HEK293 (cell line): ENCODE measurements around the gene DHX8.

Experiments
- CTCF ChIA-PET: fragments of 350-600 bp; formaldehyde crosslinking; extraction: SDS; loops from one replicate; lab custom pipeline; 2021; ENCODE audit warnings: antibody characterized with exemption; lab: Yijun Ruan, JAX
- POLR2A ChIA-PET: fragments of 300-600 bp; formaldehyde crosslinking; extraction: SDS; loops from one replicate; lab custom pipeline; 2020; ENCODE audit warnings: antibody characterized with exemption, inconsistent platforms; lab: Yijun Ruan, JAX
- H3K27ac ChIP-seq: fragments of 200-500 bp; sonication (Bioruptor generic); 2 replicates; pipeline ENCODE4 v1.5.1; 2014; ENCODE audit warnings: low read depth, low read length, control low read depth, inconsistent platforms; ENCODE audit errors: extremely low read depth
- H3K36me3 ChIP-seq, 2 experiments: fragments of 200-500 bp in 1 of 2; sonication (Bioruptor generic) in 1 of 2; 1 replicate in 1 of 2; 2 replicates in 1 of 2; pipeline ENCODE4 v1.5.1; 2014 to 2017; ENCODE audit warnings: inconsistent platforms in 2 of 2, low read length in 2 of 2; ENCODE audit not compliant: control insufficient read depth in 2 of 2, insufficient read depth in 1 of 2
- H3K4me1 ChIP-seq: fragments of 200-500 bp; sonication (Bioruptor generic); 2 replicates; pipeline ENCODE4 v1.5.1; 2014; ENCODE audit warnings: mild to moderate bottlenecking, low read length, inconsistent platforms; ENCODE audit not compliant: control insufficient read depth, insufficient read depth
- H3K4me3 ChIP-seq: 2 replicates; pipeline ENCODE4 v1.5.1; 2011; ENCODE audit warnings: low read depth, mild to moderate bottlenecking, control low read depth, low read length, moderate library complexity
- H3K9me3 ChIP-seq: fragments of 200-500 bp; sonication (Bioruptor generic); 2 replicates; pipeline ENCODE4 v1.5.1; 2014; ENCODE audit warnings: low read depth, low read length, inconsistent platforms; ENCODE audit not compliant: control insufficient read depth, insufficient read depth
- GLIS1 ChIP-seq: fragments of 450-650 bp; formaldehyde crosslinking; IDR thresholded peaks from 2 replicates; pipeline ENCODE4 v1.5.1; 2016; ENCODE audit warnings: missing biosample characterization, missing genetic modification characterization
- KLF10 ChIP-seq: fragments of 450-650 bp; IDR thresholded peaks from 2 replicates; pipeline ENCODE4 v1.5.1; 2018; ENCODE audit warnings: missing biosample characterization, mild to moderate bottlenecking, missing genetic modification characterization
- KLF16 ChIP-seq: fragments of 450-650 bp; formaldehyde crosslinking; IDR thresholded peaks from 2 replicates; pipeline ENCODE4 v1.5.1; 2017; ENCODE audit warnings: missing biosample characterization, missing genetic modification characterization
- KLF7 ChIP-seq: fragments of 450-650 bp; formaldehyde crosslinking; IDR thresholded peaks from 2 replicates; pipeline ENCODE4 v1.5.1; 2016; ENCODE audit warnings: missing biosample characterization, missing genetic modification characterization, borderline replicate concordance
- KLF9 ChIP-seq: fragments of 450-650 bp; formaldehyde crosslinking; IDR thresholded peaks from 2 replicates; pipeline ENCODE4 v1.5.1; 2016; ENCODE audit warnings: missing biosample characterization, missing genetic modification characterization, low read depth
- SCRT2 ChIP-seq: fragments of 450-650 bp; formaldehyde crosslinking; IDR thresholded peaks from 2 replicates; pipeline ENCODE4 v1.5.1; 2016; ENCODE audit warnings: missing biosample characterization, missing genetic modification characterization
- SP2 ChIP-seq: fragments of 450-650 bp; formaldehyde crosslinking; IDR thresholded peaks from 2 replicates; pipeline ENCODE4 v1.5.1; 2016; ENCODE audit warnings: missing biosample characterization, missing genetic modification characterization
- SP3 ChIP-seq: fragments of 450-650 bp; formaldehyde crosslinking; IDR thresholded peaks from 2 replicates; pipeline ENCODE4 v1.5.1; 2016; ENCODE audit warnings: missing biosample characterization, missing genetic modification characterization
- SP7 ChIP-seq: fragments of 450-650 bp; formaldehyde crosslinking; IDR thresholded peaks from 2 replicates; pipeline ENCODE4 v1.5.1; 2016; ENCODE audit warnings: missing biosample characterization, missing genetic modification characterization
- WT1 ChIP-seq: fragments of 450-650 bp; formaldehyde crosslinking; IDR thresholded peaks from 2 replicates; pipeline ENCODE4 v1.5.1; 2016; ENCODE audit warnings: missing biosample characterization, missing genetic modification characterization
- ZBTB17 ChIP-seq: fragments of 450-650 bp; formaldehyde crosslinking; IDR thresholded peaks from 2 replicates; pipeline ENCODE4 v1.5.1; 2016; ENCODE audit warnings: missing biosample characterization, missing genetic modification characterization
- ZBTB20 ChIP-seq: fragments of 450-650 bp; formaldehyde crosslinking; IDR thresholded peaks from 2 replicates; pipeline ENCODE4 v1.5.1; 2016; ENCODE audit warnings: missing biosample characterization, missing genetic modification characterization
- ZFP69B ChIP-seq: fragments of 450-650 bp; formaldehyde crosslinking; IDR thresholded peaks from 2 replicates; pipeline ENCODE4 v1.5.1; 2016; ENCODE audit warnings: missing biosample characterization, missing genetic modification characterization
- ZNF10 ChIP-seq: fragments of 450-650 bp; formaldehyde crosslinking; IDR thresholded peaks from 2 replicates; pipeline ENCODE4 v1.5.1; 2017; ENCODE audit warnings: missing biosample characterization, missing genetic modification characterization
- ZNF221 ChIP-seq: fragments of 450-650 bp; formaldehyde crosslinking; IDR thresholded peaks from 2 replicates; pipeline ENCODE4 v1.5.1; 2017; ENCODE audit warnings: missing biosample characterization, missing genetic modification characterization, borderline replicate concordance
- ZNF223 ChIP-seq: fragments of 450-650 bp; formaldehyde crosslinking; IDR thresholded peaks from 2 replicates; pipeline ENCODE4 v1.5.1; 2016; ENCODE audit warnings: missing biosample characterization, missing genetic modification characterization
- ZNF341 ChIP-seq: fragments of 450-650 bp; formaldehyde crosslinking; IDR thresholded peaks from 2 replicates; pipeline ENCODE4; 2016; ENCODE audit warnings: low read depth, missing biosample characterization, missing genetic modification characterization
- ZNF473 ChIP-seq: fragments of 450-650 bp; formaldehyde crosslinking; IDR thresholded peaks from 2 replicates; pipeline ENCODE4 v1.5.1; 2017; ENCODE audit warnings: missing biosample characterization, missing genetic modification characterization
- ZNF544 ChIP-seq: fragments of 450-650 bp; formaldehyde crosslinking; IDR thresholded peaks from 2 replicates; pipeline ENCODE4 v1.5.0; 2017; ENCODE audit warnings: missing biosample characterization, missing genetic modification characterization
- ZNF600 ChIP-seq: fragments of 450-650 bp; formaldehyde crosslinking; IDR thresholded peaks from 2 replicates; pipeline ENCODE4 v1.5.1; 2016; ENCODE audit warnings: missing biosample characterization, missing genetic modification characterization
- TF ChIP-seq, protein P1 (sequence below): fragments of 450-650 bp; formaldehyde crosslinking; IDR thresholded peaks from 2 replicates; pipeline ENCODE4 v1.5.1; 2016; ENCODE audit warnings: missing biosample characterization, missing genetic modification characterization
- TF ChIP-seq, protein P2 (sequence below): fragments of 450-650 bp; formaldehyde crosslinking; IDR thresholded peaks from 2 replicates; pipeline ENCODE4 v1.5.1; 2016; ENCODE audit warnings: missing biosample characterization, missing genetic modification characterization
- TF ChIP-seq, protein P3 (sequence below): fragments of 450-650 bp; formaldehyde crosslinking; IDR thresholded peaks from 2 replicates; pipeline ENCODE4 v1.5.1; 2017; ENCODE audit warnings: missing biosample characterization, missing genetic modification characterization
- TF ChIP-seq, protein P4 (sequence below): fragments of 450-650 bp; formaldehyde crosslinking; IDR thresholded peaks from 2 replicates; pipeline ENCODE4 v1.5.1; 2016; ENCODE audit warnings: missing biosample characterization, missing genetic modification characterization
- TF ChIP-seq, protein P5 (sequence below): fragments of 450-650 bp; formaldehyde crosslinking; IDR thresholded peaks from 2 replicates; pipeline ENCODE4 v1.5.1; 2016; ENCODE audit warnings: missing biosample characterization, missing genetic modification characterization
- TF ChIP-seq, protein P6 (sequence below): fragments of 450-650 bp; formaldehyde crosslinking; IDR thresholded peaks from 2 replicates; pipeline ENCODE4 v1.5.1; 2016; ENCODE audit warnings: missing biosample characterization, missing genetic modification characterization

The DHX8 gene

DNA sequence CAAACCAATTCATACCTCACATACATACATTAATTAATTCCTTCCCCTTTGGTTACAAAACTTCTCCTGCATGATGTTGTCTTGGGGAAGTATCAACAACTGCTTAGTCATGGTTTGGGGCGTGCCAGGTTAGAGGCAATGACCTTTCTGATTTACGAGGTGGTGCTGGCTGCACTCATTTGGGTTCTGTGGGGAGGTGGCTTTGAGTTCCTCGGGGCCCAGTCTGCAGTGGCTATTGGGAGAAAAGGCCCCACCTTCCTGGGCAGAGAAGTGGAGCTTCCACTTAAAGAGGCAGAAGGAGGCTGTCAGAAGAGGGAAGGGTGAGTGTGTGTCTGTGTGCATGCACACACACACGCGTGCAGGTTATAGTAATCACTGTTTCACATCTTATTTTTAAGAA lies 72.5 kb downstream of the DHX8 start:
- no peak overlapping the region for H3K4me3 ChIP-seq
- H3K36me3 ChIP-seq = no peaks in the 10 kb centered on the region
- no peak overlapping the region for H3K27ac ChIP-seq
- POLR2A ChIA-PET = interaction anchor here (1.4 kb wide), 1 partner anchor 18 kb away, joined by 3 read pairs; no protein-coding TSS in a partner anchor
- CTCF ChIA-PET = interaction anchor here (0.6 to 1.2 kb wide), 4 partner anchors 138 to 290 kb away, joined by 3 to 7 read pairs (median 4); no protein-coding TSS in a partner anchor
- peaks cover 15% of the 10 kb centered on the region for H3K4me1 ChIP-seq
- H3K9me3 ChIP-seq = no peaks in the 10 kb centered on the region
- TF ChIP-seq SP2 (tag by site-specific recombination) (peak; percentile 61), ZBTB17 (peak; percentile 36), KLF10 (tag by site-specific recombination) (peak; percentile 79), GLIS1 (tag by site-specific recombination) (0 out of 2 replicates have a peak, but pooled peaks have one; percentile 7), KLF16 (0 out of 2 replicates have a peak, but pooled peaks have one; percentile 46), ZNF221 (tag by site-specific recombination) (no peak), SP7 (peak; percentile 90), SCRT2 (tag by site-specific recombination) (peak; percentile 67), ZNF600 (tag by site-specific recombination) (peak; percentile 62; the same call in 1 of the 2 replicates), ZNF341 (tag by site-specific recombination) (peak; percentile 24; the same call in 1 of the 2 replicates), ZNF544 (tag by site-specific recombination) (no peak), KLF9 (tag by site-specific recombination) (peak; percentile 54; the same call in 1 of the 2 replicates), WT1 (tag by site-specific recombination) (peak; percentile 59; the same call in 1 of the 2 replicates), ZFP69B (tag by site-specific recombination) (peak; percentile 73), ZBTB20 (tag by site-specific recombination) (0 out of 2 replicates have a peak, but pooled peaks have one; percentile 16), ZNF473 (tag by site-specific recombination) (no peak), ZNF223 (0 out of 2 replicates have a peak, but pooled peaks have one; percentile 55), ZNF10 (tag by site-specific recombination) (peak; percentile 65; the same call in 1 of the 2 replicates), SP3 (tag by site-specific recombination) (peak; percentile 43; the same call in 1 of the 2 replicates), KLF7 (tag by site-specific recombination) (peak; percentile 72; the same call in 1 of the 2 replicates)
- TF ChIP-seq, protein P1, sequence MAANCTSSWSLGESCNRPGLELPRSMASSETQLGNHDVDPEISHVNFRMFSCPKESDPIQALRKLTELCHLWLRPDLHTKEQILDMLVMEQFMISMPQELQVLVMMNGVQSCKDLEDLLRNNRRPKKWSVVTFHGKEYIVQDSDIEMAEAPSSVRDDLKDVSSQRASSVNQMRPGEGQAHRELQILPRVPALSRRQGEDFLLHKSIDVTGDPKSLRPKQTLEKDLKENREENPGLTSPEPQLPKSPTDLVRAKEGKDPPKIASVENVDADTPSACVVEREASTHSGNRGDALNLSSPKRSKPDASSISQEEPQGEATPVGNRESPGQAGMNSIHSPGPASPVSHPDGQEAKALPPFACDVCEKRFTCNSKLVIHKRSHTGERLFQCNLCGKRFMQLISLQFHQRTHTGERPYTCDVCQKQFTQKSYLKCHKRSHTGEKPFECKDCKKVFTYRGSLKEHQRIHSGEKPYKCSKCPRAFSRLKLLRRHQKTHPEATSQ (tag by site-specific recombination) = no peak
- TF ChIP-seq, protein P2, sequence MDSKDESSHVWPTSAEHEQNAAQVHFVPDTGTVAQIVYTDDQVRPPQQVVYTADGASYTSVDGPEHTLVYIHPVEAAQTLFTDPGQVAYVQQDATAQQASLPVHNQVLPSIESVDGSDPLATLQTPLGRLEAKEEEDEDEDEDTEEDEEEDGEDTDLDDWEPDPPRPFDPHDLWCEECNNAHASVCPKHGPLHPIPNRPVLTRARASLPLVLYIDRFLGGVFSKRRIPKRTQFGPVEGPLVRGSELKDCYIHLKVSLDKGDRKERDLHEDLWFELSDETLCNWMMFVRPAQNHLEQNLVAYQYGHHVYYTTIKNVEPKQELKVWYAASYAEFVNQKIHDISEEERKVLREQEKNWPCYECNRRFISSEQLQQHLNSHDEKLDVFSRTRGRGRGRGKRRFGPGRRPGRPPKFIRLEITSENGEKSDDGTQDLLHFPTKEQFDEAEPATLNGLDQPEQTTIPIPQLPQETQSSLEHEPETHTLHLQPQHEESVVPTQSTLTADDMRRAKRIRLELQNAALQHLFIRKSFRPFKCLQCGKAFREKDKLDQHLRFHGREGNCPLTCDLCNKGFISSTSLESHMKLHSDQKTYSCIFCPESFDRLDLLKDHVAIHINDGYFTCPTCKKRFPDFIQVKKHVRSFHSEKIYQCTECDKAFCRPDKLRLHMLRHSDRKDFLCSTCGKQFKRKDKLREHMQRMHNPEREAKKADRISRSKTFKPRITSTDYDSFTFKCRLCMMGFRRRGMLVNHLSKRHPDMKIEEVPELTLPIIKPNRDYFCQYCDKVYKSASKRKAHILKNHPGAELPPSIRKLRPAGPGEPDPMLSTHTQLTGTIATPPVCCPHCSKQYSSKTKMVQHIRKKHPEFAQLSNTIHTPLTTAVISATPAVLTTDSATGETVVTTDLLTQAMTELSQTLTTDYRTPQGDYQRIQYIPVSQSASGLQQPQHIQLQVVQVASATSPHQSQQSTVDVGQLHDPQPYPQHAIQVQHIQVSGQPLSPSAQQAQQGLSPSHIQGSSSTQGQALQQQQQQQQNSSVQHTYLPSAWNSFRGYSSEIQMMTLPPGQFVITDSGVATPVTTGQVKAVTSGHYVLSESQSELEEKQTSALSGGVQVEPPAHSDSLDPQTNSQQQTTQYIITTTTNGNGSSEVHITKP (tag by site-specific recombination) = peak; percentile 97
- TF ChIP-seq, protein P3, sequence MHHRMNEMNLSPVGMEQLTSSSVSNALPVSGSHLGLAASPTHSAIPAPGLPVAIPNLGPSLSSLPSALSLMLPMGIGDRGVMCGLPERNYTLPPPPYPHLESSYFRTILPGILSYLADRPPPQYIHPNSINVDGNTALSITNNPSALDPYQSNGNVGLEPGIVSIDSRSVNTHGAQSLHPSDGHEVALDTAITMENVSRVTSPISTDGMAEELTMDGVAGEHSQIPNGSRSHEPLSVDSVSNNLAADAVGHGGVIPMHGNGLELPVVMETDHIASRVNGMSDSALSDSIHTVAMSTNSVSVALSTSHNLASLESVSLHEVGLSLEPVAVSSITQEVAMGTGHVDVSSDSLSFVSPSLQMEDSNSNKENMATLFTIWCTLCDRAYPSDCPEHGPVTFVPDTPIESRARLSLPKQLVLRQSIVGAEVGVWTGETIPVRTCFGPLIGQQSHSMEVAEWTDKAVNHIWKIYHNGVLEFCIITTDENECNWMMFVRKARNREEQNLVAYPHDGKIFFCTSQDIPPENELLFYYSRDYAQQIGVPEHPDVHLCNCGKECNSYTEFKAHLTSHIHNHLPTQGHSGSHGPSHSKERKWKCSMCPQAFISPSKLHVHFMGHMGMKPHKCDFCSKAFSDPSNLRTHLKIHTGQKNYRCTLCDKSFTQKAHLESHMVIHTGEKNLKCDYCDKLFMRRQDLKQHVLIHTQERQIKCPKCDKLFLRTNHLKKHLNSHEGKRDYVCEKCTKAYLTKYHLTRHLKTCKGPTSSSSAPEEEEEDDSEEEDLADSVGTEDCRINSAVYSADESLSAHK (tag by site-specific recombination) = no peak
- TF ChIP-seq, protein P4, sequence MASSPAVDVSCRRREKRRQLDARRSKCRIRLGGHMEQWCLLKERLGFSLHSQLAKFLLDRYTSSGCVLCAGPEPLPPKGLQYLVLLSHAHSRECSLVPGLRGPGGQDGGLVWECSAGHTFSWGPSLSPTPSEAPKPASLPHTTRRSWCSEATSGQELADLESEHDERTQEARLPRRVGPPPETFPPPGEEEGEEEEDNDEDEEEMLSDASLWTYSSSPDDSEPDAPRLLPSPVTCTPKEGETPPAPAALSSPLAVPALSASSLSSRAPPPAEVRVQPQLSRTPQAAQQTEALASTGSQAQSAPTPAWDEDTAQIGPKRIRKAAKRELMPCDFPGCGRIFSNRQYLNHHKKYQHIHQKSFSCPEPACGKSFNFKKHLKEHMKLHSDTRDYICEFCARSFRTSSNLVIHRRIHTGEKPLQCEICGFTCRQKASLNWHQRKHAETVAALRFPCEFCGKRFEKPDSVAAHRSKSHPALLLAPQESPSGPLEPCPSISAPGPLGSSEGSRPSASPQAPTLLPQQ = peak; percentile 56; the same call in 1 of the 2 replicates
- TF ChIP-seq, protein P5, sequence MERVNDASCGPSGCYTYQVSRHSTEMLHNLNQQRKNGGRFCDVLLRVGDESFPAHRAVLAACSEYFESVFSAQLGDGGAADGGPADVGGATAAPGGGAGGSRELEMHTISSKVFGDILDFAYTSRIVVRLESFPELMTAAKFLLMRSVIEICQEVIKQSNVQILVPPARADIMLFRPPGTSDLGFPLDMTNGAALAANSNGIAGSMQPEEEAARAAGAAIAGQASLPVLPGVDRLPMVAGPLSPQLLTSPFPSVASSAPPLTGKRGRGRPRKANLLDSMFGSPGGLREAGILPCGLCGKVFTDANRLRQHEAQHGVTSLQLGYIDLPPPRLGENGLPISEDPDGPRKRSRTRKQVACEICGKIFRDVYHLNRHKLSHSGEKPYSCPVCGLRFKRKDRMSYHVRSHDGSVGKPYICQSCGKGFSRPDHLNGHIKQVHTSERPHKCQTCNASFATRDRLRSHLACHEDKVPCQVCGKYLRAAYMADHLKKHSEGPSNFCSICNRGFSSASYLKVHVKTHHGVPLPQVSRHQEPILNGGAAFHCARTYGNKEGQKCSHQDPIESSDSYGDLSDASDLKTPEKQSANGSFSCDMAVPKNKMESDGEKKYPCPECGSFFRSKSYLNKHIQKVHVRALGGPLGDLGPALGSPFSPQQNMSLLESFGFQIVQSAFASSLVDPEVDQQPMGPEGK (tag by site-specific recombination) = 0 out of 2 replicates have a peak, but pooled peaks have one; percentile 41
- TF ChIP-seq, protein P6, sequence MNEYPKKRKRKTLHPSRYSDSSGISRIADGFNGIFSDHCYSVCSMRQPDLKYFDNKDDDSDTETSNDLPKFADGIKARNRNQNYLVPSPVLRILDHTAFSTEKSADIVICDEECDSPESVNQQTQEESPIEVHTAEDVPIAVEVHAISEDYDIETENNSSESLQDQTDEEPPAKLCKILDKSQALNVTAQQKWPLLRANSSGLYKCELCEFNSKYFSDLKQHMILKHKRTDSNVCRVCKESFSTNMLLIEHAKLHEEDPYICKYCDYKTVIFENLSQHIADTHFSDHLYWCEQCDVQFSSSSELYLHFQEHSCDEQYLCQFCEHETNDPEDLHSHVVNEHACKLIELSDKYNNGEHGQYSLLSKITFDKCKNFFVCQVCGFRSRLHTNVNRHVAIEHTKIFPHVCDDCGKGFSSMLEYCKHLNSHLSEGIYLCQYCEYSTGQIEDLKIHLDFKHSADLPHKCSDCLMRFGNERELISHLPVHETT (tag by site-specific recombination) = 0 out of 2 replicates have a peak, but pooled peaks have one; percentile 10
